ENCODE measurements around the gene ZNF492.
"Not testable (repeated sequence)": the region's sequence is repeated elsewhere in the genome, so short reads cannot be mapped to it uniquely, and the experiment has no call there.

The ZNF492 gene

GRCh38 chr19:22633706-22634449 is at the start of gene ZNF492:
Gene ZNF492, plus strand, starts transcription at chr19:22634324. Its CDS starts 19,076 bp downstream, at chr19:22653400.
- DNase-seq (ENCODE audit: low read depth) = peak; percentile 69

GRCh38 chr19:22595422-22595821 is 38.7 kb upstream of the ZNF492 start:
- DNase-seq (ENCODE audit: low read depth) = no peak

DNA sequence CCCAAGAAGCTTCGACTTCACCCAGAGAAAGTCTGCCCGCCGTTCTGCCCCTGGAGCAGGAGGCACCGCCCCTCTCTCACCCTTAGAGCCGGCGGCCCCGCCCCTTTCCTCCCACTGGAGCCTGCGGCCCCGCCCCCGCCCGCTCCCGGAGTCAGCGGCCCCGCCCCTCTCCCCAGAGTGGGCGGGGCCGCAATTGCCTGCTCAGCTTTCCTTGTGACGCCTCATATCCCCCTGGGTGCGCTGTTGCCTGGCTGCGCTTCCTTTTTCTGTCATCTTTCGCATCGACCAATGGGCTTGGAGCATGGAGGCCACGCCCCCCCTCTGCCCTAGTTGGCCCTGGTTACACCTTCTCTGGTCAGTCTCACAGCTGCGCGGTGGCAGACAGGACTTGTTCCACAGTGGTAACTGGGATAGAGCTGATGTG is 38.2 kb upstream of the ZNF492 start:
- no peak for DNase-seq (ENCODE audit: low read depth)

- DNase-seq (ENCODE audit: low read depth) = no peak
Observed at GRCh38 chr19:22600690-22601648, 33.2 kb upstream of the ZNF492 start.

DNA sequence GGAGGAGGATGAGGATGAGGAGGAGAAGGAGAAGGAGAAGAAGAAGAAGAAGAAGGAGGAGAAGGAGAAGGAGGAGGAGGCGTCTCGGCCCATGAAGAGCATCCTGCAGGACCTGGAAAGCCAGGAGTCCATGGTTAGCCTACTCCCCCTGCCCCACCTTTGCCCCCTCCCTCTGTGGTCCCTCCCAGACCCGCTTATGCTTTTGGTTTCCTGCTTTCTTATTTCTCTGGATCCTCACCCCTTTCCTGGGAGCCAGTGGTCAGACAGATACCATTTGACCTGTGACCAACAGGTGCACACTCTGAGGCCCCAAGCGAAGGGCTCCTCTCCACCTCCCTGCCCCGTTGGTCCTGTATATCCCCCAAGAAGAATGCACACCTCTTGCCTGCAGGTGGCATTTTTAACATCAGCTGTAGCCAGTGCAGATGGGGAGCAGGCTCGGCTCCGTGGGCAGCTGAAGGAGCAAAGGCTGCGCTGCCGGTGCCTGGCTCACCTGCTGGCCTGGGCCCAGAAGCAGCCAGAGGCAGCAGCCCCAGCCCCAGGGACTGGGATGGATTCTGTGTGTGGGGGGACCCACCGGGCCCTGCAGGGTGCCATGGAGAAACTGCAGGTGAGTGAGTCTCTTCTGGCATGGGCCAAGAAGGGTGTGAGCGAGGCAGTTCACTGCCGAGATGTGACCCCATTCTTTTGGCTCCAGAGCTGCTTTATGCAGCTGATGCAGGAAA is 32.1 kb upstream of the ZNF492 start:
- no peak for DNase-seq (ENCODE audit: low read depth)

- DNase-seq (ENCODE audit: low read depth) = no peak
Observed at GRCh38 chr19:22602631-22603272, 31.4 kb upstream of the ZNF492 start.

- DNase-seq (ENCODE audit: low read depth) = no peak
Observed at GRCh38 chr19:22603518-22604440, 30.3 kb upstream of the ZNF492 start.

GRCh38 chr19:22604571-22605274 is 29.4 kb upstream of the ZNF492 start:
- no peak for DNase-seq (ENCODE audit: low read depth)

DNA sequence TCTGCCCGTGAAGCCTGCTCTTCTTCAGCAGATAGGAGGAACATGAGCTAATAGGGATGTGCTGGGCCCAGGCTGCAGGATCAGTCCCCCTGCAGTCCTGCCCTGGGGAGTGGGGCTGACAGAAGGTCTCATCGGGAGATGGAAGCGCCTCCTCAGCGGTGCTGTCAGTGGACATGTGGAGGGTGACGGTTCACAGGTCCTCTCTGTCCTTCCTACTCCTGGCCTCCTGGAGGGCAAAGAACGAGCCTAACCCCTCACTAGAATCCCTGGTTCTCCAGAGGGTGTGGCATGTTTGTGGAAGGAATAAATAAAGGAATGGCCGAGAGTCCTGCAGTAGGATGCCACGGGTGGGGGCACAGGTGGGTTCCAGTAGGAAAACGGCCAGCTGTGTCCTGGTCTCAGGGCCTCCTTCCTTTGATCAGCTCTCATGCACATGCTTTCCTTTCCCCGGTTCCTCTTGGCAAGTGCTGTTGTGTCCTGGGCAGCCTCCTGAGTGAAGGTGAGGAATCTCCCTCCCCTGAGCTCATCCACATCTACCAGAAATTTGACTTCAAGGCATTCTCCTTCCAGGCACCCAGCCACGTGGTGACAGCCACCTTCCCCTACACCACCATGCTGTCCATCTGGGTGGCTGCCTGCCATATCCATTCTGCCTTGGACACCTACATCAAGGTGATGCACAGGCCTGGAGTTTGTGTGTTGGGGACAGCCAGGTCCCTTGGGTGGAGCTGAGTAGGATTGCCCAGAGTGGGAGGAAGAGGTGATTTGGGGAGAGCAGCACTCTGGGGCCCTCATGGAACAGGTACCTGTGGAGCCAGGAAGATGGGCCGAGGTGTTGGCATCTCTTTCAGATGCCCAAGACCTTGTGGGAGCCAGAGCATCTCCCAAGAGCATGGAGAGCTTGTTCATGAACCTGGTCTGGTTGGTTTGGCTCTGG is 28.6 kb upstream of the ZNF492 start:
- no peak for DNase-seq (ENCODE audit: low read depth)

DNA sequence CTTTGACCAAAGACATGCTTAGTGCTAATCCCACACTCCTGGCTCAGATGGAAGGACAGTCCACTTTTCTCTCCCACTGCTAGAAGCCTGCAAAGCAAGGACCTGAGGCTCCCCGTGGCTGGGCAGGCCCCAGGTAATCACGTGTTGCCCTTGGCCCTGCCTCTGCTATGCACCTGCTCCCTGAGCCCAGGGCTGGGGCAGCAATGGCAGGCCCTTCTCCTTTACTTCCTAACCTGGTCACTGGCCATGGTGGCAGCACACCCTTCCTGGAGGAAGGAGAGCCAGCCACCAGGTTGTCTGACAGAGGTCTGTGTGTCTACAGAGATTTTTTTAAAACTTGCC is 27.9 kb upstream of the ZNF492 start:
- DNase-seq (ENCODE audit: low read depth) = no peak

GRCh38 chr19:22606954-22607652 is 27.0 kb upstream of the ZNF492 start:
- DNase-seq (ENCODE audit: low read depth) = no peak

DNA sequence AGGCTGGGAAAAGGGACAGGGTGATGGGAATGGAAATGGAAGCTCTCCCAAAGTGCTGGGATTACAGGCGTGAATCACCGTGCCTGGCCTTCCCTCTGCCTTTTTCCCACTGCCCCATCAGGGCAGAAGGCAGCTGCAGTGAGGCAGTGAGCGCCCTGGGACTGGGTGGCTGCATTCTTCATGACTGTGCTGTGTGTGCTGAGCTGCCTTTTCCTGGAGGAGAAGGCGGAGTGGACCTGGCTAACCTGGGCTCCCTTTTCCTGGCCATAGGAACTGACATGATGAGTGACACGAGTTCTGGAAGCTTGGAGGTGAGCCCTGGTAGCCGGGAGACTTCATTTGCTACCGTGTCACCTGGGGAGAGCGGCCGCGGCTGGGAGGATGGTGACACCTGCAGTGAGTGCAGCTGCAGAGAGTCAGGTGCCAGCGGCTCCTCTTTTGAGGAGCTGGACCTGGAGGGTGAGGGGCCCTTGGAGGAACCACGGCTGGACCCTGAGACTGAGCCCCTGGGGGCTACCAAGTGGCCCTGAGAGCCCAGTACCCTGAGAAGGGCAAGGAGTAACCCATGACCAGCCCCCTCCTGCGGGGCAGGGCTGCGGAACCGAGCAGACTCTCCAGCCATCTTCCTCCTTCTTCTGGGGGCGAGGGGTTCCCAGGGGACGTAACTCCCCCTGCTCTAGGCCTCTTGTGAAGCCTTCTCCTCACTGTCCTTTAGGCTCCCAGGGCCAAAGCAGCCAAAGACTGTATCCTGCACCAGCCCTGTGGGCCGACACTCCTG is 26.3 kb upstream of the ZNF492 start:
- no peak for DNase-seq (ENCODE audit: low read depth)

- DNase-seq (ENCODE audit: low read depth) = no peak
Observed at GRCh38 chr19:22608441-22608840, 25.7 kb upstream of the ZNF492 start.

GRCh38 chr19:22609630-22610029 is 24.5 kb upstream of the ZNF492 start:
- no peak for DNase-seq (ENCODE audit: low read depth)

DNA sequence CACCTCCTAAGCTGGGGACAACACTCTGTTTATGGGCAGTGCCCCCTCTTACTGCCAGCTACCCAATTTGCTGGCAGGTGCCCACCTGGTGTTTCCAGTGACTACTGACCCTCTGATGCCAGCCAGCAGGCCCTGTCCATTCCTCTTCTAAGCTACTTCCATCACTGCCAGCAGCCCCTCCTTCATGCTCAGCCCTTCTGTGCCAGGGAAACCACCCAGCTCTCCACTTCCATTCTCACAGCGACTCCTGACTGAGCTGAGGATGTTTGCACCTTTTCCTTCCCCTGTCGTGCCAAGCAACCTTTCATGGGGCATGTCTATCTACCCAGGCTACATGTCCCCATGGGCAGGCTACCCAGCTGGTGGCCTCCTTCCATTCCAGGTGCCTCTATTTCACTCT is 24.0 kb upstream of the ZNF492 start:
- DNase-seq (ENCODE audit: low read depth) = no peak

GRCh38 chr19:22612316-22612715 is 21.8 kb upstream of the ZNF492 start:
- DNase-seq (ENCODE audit: low read depth) = no peak

DNA sequence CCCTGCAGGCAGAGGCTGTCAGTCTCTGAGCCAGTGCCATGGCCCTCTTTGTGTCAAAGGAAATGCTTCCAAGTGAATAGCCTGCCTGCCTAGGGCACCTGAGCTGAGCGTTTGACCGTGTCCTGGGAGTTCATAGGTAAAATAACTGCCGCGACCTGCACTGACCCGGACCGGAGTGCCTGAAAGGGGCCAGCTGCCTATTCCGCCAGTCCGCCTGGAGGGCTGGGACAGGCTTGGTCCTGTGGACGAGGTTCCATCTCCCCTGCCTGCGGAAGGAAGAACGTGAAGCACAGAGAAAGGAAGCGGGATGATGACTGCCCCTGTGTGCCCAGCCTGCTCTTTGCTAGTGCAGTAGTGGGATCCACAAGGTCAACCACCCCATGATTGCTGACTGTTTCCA is 17.5 kb upstream of the ZNF492 start:
- DNase-seq (ENCODE audit: low read depth) = no peak

DNA sequence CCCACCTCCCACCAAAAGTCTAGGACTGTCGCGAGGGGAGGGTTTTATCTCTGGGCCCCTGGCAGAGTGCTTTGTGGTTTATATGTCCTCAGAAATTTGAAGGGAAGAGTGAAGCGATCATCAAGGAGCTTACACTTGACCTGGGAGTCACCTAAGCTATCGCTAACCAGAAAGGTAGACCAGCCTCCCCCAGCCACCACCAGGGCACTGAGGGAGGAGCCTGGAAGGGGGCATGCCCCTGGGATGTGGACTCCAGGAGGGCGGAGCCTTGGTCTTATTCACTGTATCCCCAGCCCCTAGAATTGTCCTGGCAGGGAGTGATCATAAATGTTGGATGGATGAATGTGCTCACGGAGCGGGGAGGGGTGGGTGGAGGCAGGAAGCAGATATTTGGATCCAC is 16.9 kb upstream of the ZNF492 start:
- not testable (repeated sequence) for DNase-seq (ENCODE audit: low read depth)

All from amniotic epithelial cell (primary cell).